Right atrium auricular region (tissue), 2 donors: ENCODE results near the gene SYNE4. TPM values are rescaled to one million over a fixed set of nuclear protein-coding genes. Genes with fewer than 3 reads are reported as not detected.
"Not testable (repeated sequence)": the region's sequence is repeated elsewhere in the genome, so short reads cannot be mapped to it uniquely, and the experiment has no call there.

Source experiments
- DNase-seq: peaks from one replicate; pipeline ENCODE4 v3.0.0-alpha.2; 2019; ENCODE audit warnings: low spot score
- H3K27ac ChIP-seq, 2 donors: fragments of 200-600 bp; sonication (generic); 1 replicate in 1 of 2; 2 replicates in 1 of 2; pipeline ENCODE4 v1.5.1; 2016 to 2019
- H3K27me3 ChIP-seq, 2 donors: fragments of 200-600 bp; sonication (generic); one replicate each; pipeline versions ENCODE4 v1.5.1 to v1.6.0; 2017 to 2019
- H3K36me3 ChIP-seq: fragments of 200-600 bp; sonication (generic); one replicate; pipeline ENCODE4 v1.5.1; 2016
- H3K4me1 ChIP-seq, 2 donors: fragments of 200-600 bp; sonication (generic); one replicate each; pipeline versions ENCODE4 v1.5.1 to v1.6.0; 2017 to 2019
- H3K4me3 ChIP-seq, 2 donors: fragments of 200-600 bp; sonication (generic); 1 replicate in 1 of 2; 2 replicates in 1 of 2; pipeline ENCODE4 v1.5.1; 2017 to 2019; ENCODE audit warnings: mild to moderate bottlenecking in 1 of 2, moderate library complexity in 1 of 2
- H3K9me3 ChIP-seq, 2 donors: fragments of 200-600 bp; sonication (generic); one replicate each; pipeline ENCODE4 v1.5.1; 2019
- total RNA-seq, 2 donors: library from RNA; depleted of rRNA; stranded (reverse); fragments of >200 nt; gene quantifications; one replicate each; pipeline ENCODE4 v1.1.0, GENCODE V29; 2016
- TF ChIP-seq, protein P1 (sequence below), 2 donors: fragments of 200-600 bp; sonication (generic); IDR thresholded peaks; one replicate each; pipeline ENCODE4 v1.5.1; 2019; ENCODE audit warnings: antibody characterized with exemption in 2 of 2

SYNE4 gene
- total RNA-seq, 2 donors from 2014 or later: not detected

DNA sequence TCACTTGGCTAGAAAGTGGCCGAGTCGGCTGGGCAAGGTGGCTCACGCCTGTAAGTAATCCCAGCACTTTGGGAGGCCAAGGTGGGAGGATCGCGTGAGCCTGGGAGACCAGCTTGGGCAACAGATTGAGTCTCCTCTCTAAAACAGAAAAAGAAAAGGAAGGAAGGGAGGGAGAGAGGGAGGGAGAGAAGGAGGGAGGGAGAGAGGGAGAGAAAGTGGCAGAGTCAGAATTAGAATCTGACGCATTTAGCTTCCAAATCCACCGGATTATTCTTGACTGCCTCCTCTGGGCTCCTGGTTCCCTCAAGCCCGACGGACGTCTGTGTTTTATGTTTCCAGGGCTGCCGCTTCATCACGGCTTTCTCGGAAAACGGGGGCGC is 50.0 kb downstream of the SYNE4 start:
- TF ChIP-seq, protein P1, sequence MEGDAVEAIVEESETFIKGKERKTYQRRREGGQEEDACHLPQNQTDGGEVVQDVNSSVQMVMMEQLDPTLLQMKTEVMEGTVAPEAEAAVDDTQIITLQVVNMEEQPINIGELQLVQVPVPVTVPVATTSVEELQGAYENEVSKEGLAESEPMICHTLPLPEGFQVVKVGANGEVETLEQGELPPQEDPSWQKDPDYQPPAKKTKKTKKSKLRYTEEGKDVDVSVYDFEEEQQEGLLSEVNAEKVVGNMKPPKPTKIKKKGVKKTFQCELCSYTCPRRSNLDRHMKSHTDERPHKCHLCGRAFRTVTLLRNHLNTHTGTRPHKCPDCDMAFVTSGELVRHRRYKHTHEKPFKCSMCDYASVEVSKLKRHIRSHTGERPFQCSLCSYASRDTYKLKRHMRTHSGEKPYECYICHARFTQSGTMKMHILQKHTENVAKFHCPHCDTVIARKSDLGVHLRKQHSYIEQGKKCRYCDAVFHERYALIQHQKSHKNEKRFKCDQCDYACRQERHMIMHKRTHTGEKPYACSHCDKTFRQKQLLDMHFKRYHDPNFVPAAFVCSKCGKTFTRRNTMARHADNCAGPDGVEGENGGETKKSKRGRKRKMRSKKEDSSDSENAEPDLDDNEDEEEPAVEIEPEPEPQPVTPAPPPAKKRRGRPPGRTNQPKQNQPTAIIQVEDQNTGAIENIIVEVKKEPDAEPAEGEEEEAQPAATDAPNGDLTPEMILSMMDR (IDR thresholded peaks at IDR 0.05): no peak
- H3K36me3 ChIP-seq: no peaks in the 10 kb centered on the region
- no peak for DNase-seq
- H3K27me3 ChIP-seq: peaks cover 5 to 6% of the 10 kb centered on the region in 2 donors
- peaks cover 0 to 11% of the 10 kb centered on the region in 2 donors for H3K4me1 ChIP-seq
- peak overlapping the region in 1 of 2 donors; percentile 11 for H3K4me3 ChIP-seq
- H3K27ac ChIP-seq: no peak overlapping the region
- no peaks in the 10 kb centered on the region for H3K9me3 ChIP-seq

DNA sequence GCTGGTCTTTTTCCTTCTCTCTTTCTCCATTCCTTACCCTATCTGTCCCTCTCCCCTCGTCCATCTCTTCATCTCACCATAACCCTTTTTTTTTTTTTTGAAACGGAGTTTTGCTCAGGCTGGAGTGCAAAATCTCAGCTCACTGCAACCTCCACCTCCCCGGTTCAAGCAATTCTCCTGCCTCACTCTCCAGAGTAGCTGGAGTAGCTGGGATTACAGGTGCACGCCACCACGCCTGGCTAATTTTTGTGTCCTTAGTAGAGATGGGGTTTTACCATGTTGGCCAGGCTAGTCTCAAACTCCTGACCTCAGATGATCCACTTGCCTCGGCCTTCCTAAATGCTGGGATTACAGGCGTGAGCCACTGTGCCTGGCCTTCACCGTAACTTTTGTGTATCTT is 51.2 kb downstream of the SYNE4 start:
- H3K4me3 ChIP-seq, DNase-seq, H3K36me3 ChIP-seq, H3K9me3 ChIP-seq, H3K27ac ChIP-seq, H3K27me3 ChIP-seq: not testable (repeated sequence)
- peaks cover 0 to 11% of the 10 kb centered on the region in 2 donors for H3K4me1 ChIP-seq

DNA sequence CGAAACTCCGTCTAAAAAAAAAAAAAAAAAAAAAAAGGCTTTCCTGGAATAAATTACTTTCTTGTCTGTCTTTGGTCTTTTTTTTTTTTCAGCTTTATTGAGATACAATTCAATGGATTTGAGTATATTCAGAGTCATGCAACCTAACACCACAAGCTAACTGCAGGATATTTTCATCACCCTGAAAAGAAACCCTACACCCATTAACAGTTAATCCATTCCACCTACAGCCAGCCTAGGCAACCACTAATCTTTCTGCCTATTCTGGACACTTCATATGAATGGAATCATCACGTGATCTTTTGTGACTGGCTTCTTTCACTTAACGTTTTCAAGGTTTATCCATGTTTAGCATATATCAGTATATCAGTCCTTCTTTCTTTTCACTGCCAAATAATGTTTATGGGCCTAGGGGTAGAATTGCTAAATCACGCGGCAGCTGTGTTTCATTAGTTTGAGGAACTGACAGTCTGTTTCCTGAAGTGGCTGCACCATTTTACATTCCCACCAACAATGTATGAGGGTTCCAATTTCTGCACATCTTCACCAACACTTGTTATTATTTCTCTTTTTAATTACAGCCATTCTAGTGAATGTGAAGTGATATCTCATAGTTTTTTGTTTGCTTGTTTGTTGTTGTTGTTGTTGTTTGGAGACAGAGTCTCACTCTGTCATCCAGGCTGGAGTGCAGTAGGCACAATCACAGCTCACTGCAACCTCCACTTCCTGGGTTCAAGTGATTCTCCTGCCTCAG is 52.6 kb downstream of the SYNE4 start:
- peaks cover 5 to 6% of the 10 kb centered on the region in 2 donors for H3K27me3 ChIP-seq
- no peaks in the 10 kb centered on the region for H3K9me3 ChIP-seq
- peaks cover 0 to 11% of the 10 kb centered on the region in 2 donors for H3K4me1 ChIP-seq
- H3K4me3 ChIP-seq: no peak overlapping the region
- H3K36me3 ChIP-seq: no peaks in the 10 kb centered on the region
- DNase-seq: no peak
- H3K27ac ChIP-seq: no peak overlapping the region
- TF ChIP-seq, protein P1 (IDR thresholded peaks at IDR 0.05): no peak

Other genes with a start within 250 kb of the SYNE4 start
- 1 to 10 TPM; 1.3 to 1.4 TPM for gene ARHGAP33, start 233.2 kb downstream of the SYNE4 start, total RNA-seq
- gene PRODH2, start 196.0 kb downstream of the SYNE4 start, total RNA-seq: not detected
- gene NPHS1, start 156.3 kb downstream of the SYNE4 start, total RNA-seq: not detected
- gene KIRREL2, start 151.9 kb downstream of the SYNE4 start, total RNA-seq: under 1 TPM in 1 of 2 donors, not detected in 1; 0.51 TPM
- 10 to 100 TPM; 17.5 to 33.6 TPM for gene APLP1, start 140.2 kb downstream of the SYNE4 start, total RNA-seq
- 1 to 10 TPM; 1.3 to 2.1 TPM for gene NFKBID, start 108.3 kb downstream of the SYNE4 start, total RNA-seq
- gene HCST, start 106.3 kb downstream of the SYNE4 start, total RNA-seq: 1 to 10 TPM in 1 of 2 donors, not detected in 1; 3.3 TPM
- 10 to 100 TPM; 26.1 to 85.4 TPM for gene TYROBP, start 100.5 kb downstream of the SYNE4 start, total RNA-seq
- 10 to 100 TPM; 10.5 to 13.1 TPM for gene LRFN3, start 72.4 kb downstream of the SYNE4 start, total RNA-seq
- gene SDHAF1, start 13.6 kb downstream of the SYNE4 start, total RNA-seq: 10 to 100 TPM; 30.8 to 34.9 TPM
- gene ALKBH6, start 5.4 kb upstream of the SYNE4 start, total RNA-seq: 10 to 100 TPM; 16.2 to 16.5 TPM
- gene CLIP3, start 24.1 kb upstream of the SYNE4 start, total RNA-seq: 10 to 100 TPM in 1 of 2 donors, 1 to 10 TPM in 1; 5.1 to 10.7 TPM
- gene THAP8, start 45.5 kb upstream of the SYNE4 start, total RNA-seq: 10 to 100 TPM in 1 of 2 donors, 1 to 10 TPM in 1; 5.7 to 11.6 TPM
- gene WDR62, start 46.1 kb upstream of the SYNE4 start, total RNA-seq: 10 to 100 TPM in 1 of 2 donors, under 1 TPM in 1; 0.75 to 10.6 TPM
- not detected for gene OVOL3, start 102.3 kb upstream of the SYNE4 start, total RNA-seq
- gene POLR2I, start 106.1 kb upstream of the SYNE4 start, total RNA-seq: 100 to 1,000 TPM in 1 of 2 donors, 10 to 100 TPM in 1; 76.9 to 121 TPM
- gene TBCB, start 106.7 kb upstream of the SYNE4 start, total RNA-seq: 100 to 1,000 TPM; 107 to 110 TPM
- gene CAPNS1, start 131.3 kb upstream of the SYNE4 start, total RNA-seq: 100 to 1,000 TPM; 222 to 238 TPM
- 100 to 1,000 TPM; 136 to 347 TPM for gene COX7A1, start 143.6 kb upstream of the SYNE4 start, total RNA-seq
- gene ZNF565, start 205.9 kb upstream of the SYNE4 start, total RNA-seq: 1 to 10 TPM; 2.4 to 3.1 TPM
- gene ZNF146, start 206.3 kb upstream of the SYNE4 start, total RNA-seq: 10 to 100 TPM; 46.2 to 48.0 TPM